Measurements from ENCODE around the gene ATG13.

- TF ChIP-seq EZH2 (IDR thresholded peaks at IDR 0.05; ENCODE audit: low read depth, unreplicated experiment) (no peak), CTCF (conservative IDR thresholded peaks at IDR 0.05; ENCODE audit: low read depth in 2 of 2) (no peak), EZH2phosphoT487 (IDR thresholded peaks at IDR 0.05; ENCODE audit: unreplicated experiment) (no peak), CREB1 (CRISPR knock-in tag; IDR thresholded peaks at IDR 0.05; ENCODE audit: low read depth) (no peak), POLR2AphosphoS5 (IDR thresholded peaks at IDR 0.05; ENCODE audit: low read depth) (no peak), JUNB (IDR thresholded peaks at IDR 0.05; ENCODE audit: unreplicated experiment) (no peak), NANOG (IDR thresholded peaks at IDR 0.05; ENCODE audit: borderline replicate concordance) (no peak), ZNF331 (CRISPR knock-in tag; IDR thresholded peaks at IDR 0.05; ENCODE audit: low read depth) (no peak), STAT1 (IDR thresholded peaks at IDR 0.05; ENCODE audit: unreplicated experiment) (no peak), ZNF462 (CRISPR knock-in tag; IDR thresholded peaks at IDR 0.05) (no peak)
- TF ChIP-seq, protein P1, sequence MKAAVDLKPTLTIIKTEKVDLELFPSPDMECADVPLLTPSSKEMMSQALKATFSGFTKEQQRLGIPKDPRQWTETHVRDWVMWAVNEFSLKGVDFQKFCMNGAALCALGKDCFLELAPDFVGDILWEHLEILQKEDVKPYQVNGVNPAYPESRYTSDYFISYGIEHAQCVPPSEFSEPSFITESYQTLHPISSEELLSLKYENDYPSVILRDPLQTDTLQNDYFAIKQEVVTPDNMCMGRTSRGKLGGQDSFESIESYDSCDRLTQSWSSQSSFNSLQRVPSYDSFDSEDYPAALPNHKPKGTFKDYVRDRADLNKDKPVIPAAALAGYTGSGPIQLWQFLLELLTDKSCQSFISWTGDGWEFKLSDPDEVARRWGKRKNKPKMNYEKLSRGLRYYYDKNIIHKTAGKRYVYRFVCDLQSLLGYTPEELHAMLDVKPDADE (IDR thresholded peaks at IDR 0.05): no peak
- TF ChIP-seq, protein P2, sequence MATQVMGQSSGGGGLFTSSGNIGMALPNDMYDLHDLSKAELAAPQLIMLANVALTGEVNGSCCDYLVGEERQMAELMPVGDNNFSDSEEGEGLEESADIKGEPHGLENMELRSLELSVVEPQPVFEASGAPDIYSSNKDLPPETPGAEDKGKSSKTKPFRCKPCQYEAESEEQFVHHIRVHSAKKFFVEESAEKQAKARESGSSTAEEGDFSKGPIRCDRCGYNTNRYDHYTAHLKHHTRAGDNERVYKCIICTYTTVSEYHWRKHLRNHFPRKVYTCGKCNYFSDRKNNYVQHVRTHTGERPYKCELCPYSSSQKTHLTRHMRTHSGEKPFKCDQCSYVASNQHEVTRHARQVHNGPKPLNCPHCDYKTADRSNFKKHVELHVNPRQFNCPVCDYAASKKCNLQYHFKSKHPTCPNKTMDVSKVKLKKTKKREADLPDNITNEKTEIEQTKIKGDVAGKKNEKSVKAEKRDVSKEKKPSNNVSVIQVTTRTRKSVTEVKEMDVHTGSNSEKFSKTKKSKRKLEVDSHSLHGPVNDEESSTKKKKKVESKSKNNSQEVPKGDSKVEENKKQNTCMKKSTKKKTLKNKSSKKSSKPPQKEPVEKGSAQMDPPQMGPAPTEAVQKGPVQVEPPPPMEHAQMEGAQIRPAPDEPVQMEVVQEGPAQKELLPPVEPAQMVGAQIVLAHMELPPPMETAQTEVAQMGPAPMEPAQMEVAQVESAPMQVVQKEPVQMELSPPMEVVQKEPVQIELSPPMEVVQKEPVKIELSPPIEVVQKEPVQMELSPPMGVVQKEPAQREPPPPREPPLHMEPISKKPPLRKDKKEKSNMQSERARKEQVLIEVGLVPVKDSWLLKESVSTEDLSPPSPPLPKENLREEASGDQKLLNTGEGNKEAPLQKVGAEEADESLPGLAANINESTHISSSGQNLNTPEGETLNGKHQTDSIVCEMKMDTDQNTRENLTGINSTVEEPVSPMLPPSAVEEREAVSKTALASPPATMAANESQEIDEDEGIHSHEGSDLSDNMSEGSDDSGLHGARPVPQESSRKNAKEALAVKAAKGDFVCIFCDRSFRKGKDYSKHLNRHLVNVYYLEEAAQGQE (IDR thresholded peaks at IDR 0.05; ENCODE audit: unreplicated experiment): no peak
Measured at GRCh38 chr11:46643986-46644385, 26.6 kb downstream of the ATG13 start.
